ENCODE measurements around the gene RALGAPA2.

- TF ChIP-seq CTCF (IDR thresholded peaks at IDR 0.05) (no peak), POLR2A (IDR thresholded peaks at IDR 0.05) (no peak)
These were observed 54.3 kb downstream of the RALGAPA2 start for GRCh38 chr20:20658123-20658522.

All from body of pancreas (tissue), 4 donors.